HG02885 (cell line): ENCODE data around the gene UBL7.
"Not testable (repeated sequence)": the region's sequence is repeated elsewhere in the genome, so short reads cannot be mapped to it uniquely, and the experiment has no call there.

Experiments
- ATAC-seq: cut with Tn5 transposase; IDR thresholded peaks from one replicate; pipeline ENCODE4 v1.9.1; 2021; ENCODE audit warnings: mild to moderate bottlenecking; ENCODE audit not compliant: unreplicated experiment, poor library complexity

UBL7 gene

GRCh38 chr15:74460871-74461846, at the start of gene UBL7:
Gene UBL7, minus strand, starts transcription at chr15:74461160. Its CDS starts 2,293 bp downstream, at chr15:74458867.
- ATAC-seq, result peak; percentile 80

- no peak for ATAC-seq
Measured at GRCh38 chr15:74506515-74506840, 45.5 kb upstream of the UBL7 start.

- ATAC-seq, result no peak
Measured at GRCh38 chr15:74505837-74506514, 45.0 kb upstream of the UBL7 start.

GRCh38 chr15:74504836-74505235, 43.9 kb upstream of the UBL7 start:
- no peak for ATAC-seq

GRCh38 chr15:74504418-74504817, 43.5 kb upstream of the UBL7 start:
- no peak for ATAC-seq

GRCh38 chr15:74502301-74502700, 41.3 kb upstream of the UBL7 start:
- no peak for ATAC-seq

GRCh38 chr15:74500401-74500800, 39.4 kb upstream of the UBL7 start:
- no peak for ATAC-seq

- no peak for ATAC-seq
Measured at GRCh38 chr15:74499366-74499765, 38.4 kb upstream of the UBL7 start.

GRCh38 chr15:74497584-74497983, 36.6 kb upstream of the UBL7 start:
- ATAC-seq, result no peak

- no peak for ATAC-seq
Measured at GRCh38 chr15:74496648-74497047, 35.7 kb upstream of the UBL7 start.

GRCh38 chr15:74490339-74490689, 29.4 kb upstream of the UBL7 start:
- no peak for ATAC-seq

- no peak for ATAC-seq
Measured at GRCh38 chr15:74489518-74490338, 28.8 kb upstream of the UBL7 start.

GRCh38 chr15:74488776-74489175, 27.8 kb upstream of the UBL7 start:
- ATAC-seq, result no peak

- no peak for ATAC-seq
Measured at GRCh38 chr15:74482661-74483060, 21.7 kb upstream of the UBL7 start.

GRCh38 chr15:74480364-74480763, 19.4 kb upstream of the UBL7 start:
- not testable (repeated sequence) for ATAC-seq

GRCh38 chr15:74471621-74472020, 10.7 kb upstream of the UBL7 start:
- not testable (repeated sequence) for ATAC-seq

- ATAC-seq, result no peak
Measured at GRCh38 chr15:74470631-74471395, 9.9 kb upstream of the UBL7 start.

- no peak for ATAC-seq
Measured at GRCh38 chr15:74468341-74469032, 7.5 kb upstream of the UBL7 start.

GRCh38 chr15:74466570-74466969, 5.6 kb upstream of the UBL7 start:
- no peak for ATAC-seq
